Muscle layer of colon (tissue), 2 donors: ENCODE data around the gene R3HDM4.
"Not testable (repeated sequence)": the region's sequence is repeated elsewhere in the genome, so short reads cannot be mapped to it uniquely, and the experiment has no call there.

Experiments
- H3K27ac ChIP-seq: one replicate; pipeline ENCODE4 v1.7.0; 2013; ENCODE audit warnings: low read depth, mild to moderate bottlenecking, low read length, moderate library complexity
- H3K27me3 ChIP-seq, 2 donors: one replicate each; pipeline ENCODE4 v1.7.0; 2013; ENCODE audit warnings: low read length in 2 of 2, mild to moderate bottlenecking in 2 of 2; ENCODE audit not compliant: insufficient read depth in 2 of 2, control insufficient read depth in 1 of 2
- H3K36me3 ChIP-seq: one replicate; pipeline ENCODE4 v1.7.0; 2013; ENCODE audit warnings: mild to moderate bottlenecking, low read length; ENCODE audit not compliant: insufficient read depth
- H3K4me1 ChIP-seq: one replicate; pipeline ENCODE4 v1.7.0; 2013; ENCODE audit warnings: mild to moderate bottlenecking, low read length; ENCODE audit not compliant: insufficient read depth
- H3K4me3 ChIP-seq, 2 donors: one replicate each; pipeline ENCODE4 v1.7.0; 2013; ENCODE audit warnings: low read length in 2 of 2, low read depth in 1 of 2, mild to moderate bottlenecking in 1 of 2, moderate library complexity in 1 of 2
- H3K9ac ChIP-seq: one replicate; pipeline ENCODE4 v1.7.0; 2013; ENCODE audit warnings: low read length
- H3K9me3 ChIP-seq: one replicate; pipeline ENCODE4 v1.7.0; 2013; ENCODE audit warnings: mild to moderate bottlenecking, low read length
- donor health status: abdominal sarcoma.
- donor health status: Adenocarcinoma of cecum.

The R3HDM4 gene

DNA sequence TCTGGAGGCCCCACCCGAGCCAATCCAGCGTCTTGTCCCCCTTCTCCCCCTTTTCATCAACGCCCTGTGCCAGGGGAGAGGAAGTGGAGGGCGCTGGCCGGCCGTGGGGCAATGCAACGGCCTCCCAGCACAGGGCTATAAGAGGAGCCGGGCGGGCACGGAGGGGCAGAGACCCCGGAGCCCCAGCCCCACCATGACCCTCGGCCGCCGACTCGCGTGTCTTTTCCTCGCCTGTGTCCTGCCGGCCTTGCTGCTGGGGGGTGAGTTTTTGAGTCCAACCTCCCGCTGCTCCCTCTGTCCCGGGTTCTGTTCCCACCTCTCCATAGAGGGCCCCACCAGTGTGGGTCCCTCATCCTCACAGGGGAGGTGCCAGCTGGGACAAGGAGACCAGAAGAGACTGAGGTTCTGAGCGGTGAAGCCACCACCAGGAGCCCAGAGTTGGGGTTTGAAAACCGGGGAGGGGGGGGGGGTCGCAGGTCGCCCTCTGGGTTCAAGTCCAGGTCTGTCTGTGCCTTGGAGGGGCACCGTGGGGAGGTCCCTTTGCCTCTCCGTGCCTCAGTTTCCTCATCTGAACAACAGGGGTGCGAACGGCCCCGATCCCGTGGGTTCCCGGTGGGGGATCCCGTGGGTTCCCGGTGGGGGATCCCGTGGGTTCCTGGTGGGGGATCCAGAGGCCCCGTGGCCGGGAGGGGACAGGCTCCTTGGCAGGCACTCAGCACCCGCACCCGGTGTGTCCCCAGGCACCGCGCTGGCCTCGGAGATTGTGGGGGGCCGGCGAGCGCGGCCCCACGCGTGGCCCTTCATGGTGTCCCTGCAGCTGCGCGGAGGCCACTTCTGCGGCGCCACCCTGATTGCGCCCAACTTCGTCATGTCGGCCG, 60.6 kb downstream of the R3HDM4 start, which contains the start of gene ELANE:
Gene ELANE, plus strand, starts transcription at position 168 of the 878 bp plus-strand sequence. Its CDS starts 26 bp downstream, at position 194.
- no peaks in the 10 kb centered on the region for H3K36me3 ChIP-seq
- peaks cover 0 to 32% of the 10 kb centered on the region in 2 donors for H3K27me3 ChIP-seq
- no peak within 1 kb of the TSS for H3K4me3 ChIP-seq
- peaks cover 15% of the 10 kb centered on the region for H3K4me1 ChIP-seq
- no peak within 1 kb of the TSS for H3K9ac ChIP-seq
- no peaks in the 10 kb centered on the region for H3K9me3 ChIP-seq
- H3K27ac ChIP-seq: peak within 1 kb of the TSS; percentile 21

DNA sequence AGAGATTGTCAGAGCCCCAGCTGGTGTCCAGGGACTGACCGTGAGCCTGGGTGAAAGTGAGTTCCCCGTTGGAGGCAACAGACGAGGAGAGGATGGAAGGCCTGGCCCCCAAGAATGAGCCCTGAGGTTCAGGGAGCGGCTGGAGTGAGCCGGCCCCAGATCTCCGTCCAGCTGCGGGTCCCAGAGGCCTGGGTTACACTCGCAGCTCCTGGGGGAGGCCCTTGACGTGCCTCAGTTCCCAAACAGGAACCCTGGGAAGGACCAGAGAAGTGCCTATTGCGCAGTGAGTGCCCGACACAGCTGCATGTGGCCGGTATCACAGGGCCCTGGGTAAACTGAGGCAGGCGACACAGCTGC, 62.1 kb downstream of the R3HDM4 start:
- Histone ChIP-seq H3K27me3 (peaks cover 0 to 39% of the 10 kb centered on the region in 2 donors), H3K9me3 (no peaks in the 10 kb centered on the region), H3K4me1 (peaks cover 15% of the 10 kb centered on the region), H3K9ac (no peak overlapping the region), H3K27ac (peak overlapping the region; percentile 21), H3K4me3 (peak overlapping the region in 1 of 2 donors; percentile 22), H3K36me3 (no peaks in the 10 kb centered on the region)

DNA sequence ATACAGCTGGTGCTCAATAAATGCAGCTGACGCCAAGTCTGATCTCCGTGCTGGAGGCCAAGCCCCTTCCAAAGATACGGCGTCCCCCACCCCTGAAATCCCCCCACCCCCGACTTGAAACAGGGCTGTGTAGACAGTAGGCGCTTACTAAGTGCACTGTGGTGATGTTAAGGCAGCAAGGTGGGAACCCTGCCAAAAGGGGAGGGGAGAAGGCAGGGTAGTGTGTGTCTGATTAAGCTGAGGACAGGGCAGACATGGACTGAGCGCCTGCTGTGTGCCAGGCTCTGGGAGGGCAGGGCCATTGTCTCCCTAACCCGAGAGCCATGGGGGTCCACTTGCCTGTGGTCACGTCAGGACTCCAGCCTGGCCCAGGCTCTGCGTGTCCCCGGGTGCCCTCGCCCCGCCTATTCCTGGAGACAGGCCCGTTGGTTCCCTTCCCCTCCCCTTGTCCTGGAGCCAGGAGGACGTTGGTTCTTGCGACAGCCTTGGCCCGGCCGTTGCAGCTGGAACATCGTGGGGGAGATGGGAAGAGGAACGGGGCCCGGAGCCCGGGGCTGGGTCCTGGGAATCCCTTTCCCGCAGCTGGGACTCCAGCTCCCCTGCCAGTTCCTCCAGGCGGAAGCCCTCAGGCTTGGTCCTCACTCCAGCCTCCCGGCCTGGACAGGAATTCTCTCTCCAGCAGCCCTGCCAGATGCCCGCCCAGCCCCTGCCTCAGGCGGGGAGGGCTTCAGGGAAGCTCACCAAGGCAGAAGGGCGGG, 62.6 kb downstream of the R3HDM4 start:
- Histone ChIP-seq H3K4me1 (peaks cover 15% of the 10 kb centered on the region), H3K27me3 (peaks cover 0 to 36% of the 10 kb centered on the region in 2 donors), H3K27ac (peak overlapping the region; percentile 30), H3K9ac (no peak overlapping the region), H3K36me3 (no peaks in the 10 kb centered on the region), H3K9me3 (no peaks in the 10 kb centered on the region), H3K4me3 (peak overlapping the region in 1 of 2 donors; percentile 22)

DNA sequence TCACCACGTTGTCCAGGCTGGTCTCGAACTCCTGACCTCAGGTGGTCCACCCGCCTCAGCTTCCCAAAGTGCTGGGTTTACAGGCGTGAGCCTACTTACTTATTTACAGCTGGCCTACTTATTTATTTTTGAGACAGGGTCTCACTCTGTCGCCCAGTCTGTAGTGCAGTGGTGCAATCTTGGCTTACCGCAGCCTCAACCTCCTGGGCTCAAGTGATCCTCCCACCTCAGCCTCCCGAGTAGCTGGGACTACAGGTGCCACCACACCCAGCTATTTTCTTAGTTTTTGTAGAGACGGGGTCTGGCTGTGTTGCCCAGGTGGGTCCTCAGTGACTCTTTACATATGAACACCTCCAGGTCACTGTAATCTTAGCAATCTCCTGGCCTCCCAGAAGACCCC, 63.8 kb downstream of the R3HDM4 start:
- Histone ChIP-seq H3K4me1 (peaks cover 15% of the 10 kb centered on the region), H3K27me3 (peaks cover 0 to 35% of the 10 kb centered on the region in 2 donors)
- H3K9me3 ChIP-seq, H3K9ac ChIP-seq, H3K4me3 ChIP-seq, H3K36me3 ChIP-seq, H3K27ac ChIP-seq: not testable (repeated sequence)

DNA sequence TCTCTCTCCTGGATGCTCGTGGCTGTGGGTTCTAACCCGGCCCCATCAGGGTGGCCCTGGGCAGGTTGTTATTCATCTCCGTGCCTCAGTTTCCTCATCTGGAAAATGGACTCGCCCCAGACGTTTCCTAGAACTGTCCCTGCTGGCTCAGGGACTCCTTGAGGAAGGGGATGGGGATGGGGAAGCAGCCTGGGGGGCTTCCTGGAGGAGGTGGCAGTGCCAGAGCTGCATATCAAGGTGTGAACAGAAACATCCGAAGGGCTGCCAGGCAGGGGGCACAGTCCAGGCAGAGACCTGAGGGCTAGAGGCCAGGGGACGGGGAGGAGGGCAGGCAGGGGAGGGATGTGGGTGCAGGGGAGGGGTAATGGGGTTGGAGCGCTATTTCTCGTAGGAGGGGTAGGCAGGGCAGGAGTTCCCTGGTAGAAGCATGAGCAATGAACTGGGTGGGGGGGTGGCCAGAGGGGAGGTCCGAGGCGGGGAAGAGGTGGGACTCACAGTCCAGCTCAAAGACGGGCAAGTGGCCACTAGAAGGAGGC, 64.6 kb downstream of the R3HDM4 start:
- Histone ChIP-seq H3K27me3 (peaks cover 0 to 40% of the 10 kb centered on the region in 2 donors), H3K4me3 (no peak overlapping the region), H3K9me3 (no peaks in the 10 kb centered on the region), H3K27ac (no peak overlapping the region), H3K36me3 (no peaks in the 10 kb centered on the region), H3K9ac (no peak overlapping the region), H3K4me1 (peaks cover 15% of the 10 kb centered on the region)
